GM19397 (cell line): Measurements from ENCODE around the gene ZNF181.
"Not testable (repeated sequence)": the region's sequence is repeated elsewhere in the genome, so short reads cannot be mapped to it uniquely, and the experiment has no call there.

Experiments used
- ATAC-seq: cut with Tn5 transposase; IDR thresholded peaks from one replicate; pipeline ENCODE4 v1.9.1; 2021; ENCODE audit warnings: mild to moderate bottlenecking, moderate library complexity; ENCODE audit not compliant: unreplicated experiment

ZNF181 gene

DNA sequence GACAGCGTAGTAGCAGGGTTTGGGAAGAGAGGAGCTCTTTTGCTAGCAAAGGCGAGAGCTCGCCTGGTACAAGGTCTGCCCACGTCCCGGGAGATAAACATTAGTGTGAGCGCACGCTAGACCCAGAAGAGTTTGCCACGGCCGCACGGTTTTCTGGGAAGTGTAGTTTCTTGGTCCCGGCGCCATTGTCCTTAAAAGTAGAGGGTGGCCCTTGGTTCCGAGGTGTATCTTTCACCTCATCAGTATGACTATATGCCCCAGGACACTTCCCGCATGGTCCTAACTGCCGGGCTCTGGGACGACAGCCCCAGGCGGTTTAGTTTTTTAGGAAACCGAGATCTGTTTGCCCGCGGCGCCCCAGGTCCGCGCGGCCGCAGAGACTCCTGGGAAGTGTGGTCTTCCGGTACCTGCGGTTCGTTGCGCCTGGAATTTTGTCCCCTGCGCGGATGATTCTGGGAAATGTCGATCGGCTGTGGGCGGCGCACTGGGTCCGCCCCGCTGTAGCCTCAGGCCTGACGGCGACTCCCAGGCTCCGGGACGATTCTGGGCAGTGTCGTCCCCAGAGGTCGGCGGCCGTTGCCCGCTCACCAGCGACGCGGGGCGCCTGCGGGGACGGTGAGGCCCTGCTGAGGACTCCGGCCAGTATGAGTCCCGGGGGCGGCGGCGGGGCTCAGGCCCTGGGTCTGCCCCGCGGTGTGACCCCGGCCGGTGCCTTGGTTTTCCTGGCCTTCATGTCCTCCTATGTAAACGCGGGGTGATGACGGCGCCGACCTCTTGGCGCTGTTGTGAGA lies at the start of gene ZNF181:
TSS of gene ZNF181 (plus strand) at position 498 of the 791 bp plus-strand sequence. CDS start 795 bp downstream, outside the sequence.
- ATAC-seq = peak; percentile 82

DNA sequence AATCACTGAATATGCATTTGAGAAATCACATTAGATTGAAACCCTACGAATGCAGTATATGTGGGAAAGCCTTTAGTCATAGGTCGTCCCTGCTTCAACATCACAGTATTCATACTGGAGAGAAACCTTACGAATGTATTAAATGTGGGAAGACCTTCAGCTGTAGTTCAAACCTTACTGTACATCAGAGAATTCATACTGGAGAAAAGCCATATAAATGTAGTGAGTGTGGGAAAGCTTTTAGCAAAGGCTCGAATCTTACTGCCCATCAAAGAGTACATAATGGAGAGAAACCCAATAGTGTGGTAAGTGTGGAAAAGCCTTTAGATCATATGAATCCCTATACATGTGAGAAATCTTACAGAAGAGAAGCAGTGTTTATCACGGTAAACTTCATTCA lies 48.8 kb upstream of the ZNF181 start:
- not testable (repeated sequence) for ATAC-seq

DNA sequence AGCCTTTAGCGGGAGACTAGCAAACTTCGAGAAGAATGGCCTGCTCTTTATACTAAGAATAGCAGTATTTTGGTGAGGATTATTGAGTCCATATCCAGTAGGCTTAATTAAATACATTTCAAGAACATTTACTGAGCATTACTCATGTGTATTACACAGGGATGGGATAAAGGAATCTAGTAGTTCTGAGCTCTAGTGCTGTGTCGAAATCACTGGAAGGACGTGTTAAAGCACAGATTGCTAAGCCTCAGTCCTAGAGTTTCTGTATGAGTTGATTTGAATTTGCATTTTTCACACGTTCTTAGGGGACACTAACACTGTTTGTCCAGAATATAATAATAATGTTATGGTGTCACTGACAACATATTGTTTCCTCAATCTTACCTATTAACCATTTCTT lies 47.6 kb upstream of the ZNF181 start:
- no peak for ATAC-seq

DNA sequence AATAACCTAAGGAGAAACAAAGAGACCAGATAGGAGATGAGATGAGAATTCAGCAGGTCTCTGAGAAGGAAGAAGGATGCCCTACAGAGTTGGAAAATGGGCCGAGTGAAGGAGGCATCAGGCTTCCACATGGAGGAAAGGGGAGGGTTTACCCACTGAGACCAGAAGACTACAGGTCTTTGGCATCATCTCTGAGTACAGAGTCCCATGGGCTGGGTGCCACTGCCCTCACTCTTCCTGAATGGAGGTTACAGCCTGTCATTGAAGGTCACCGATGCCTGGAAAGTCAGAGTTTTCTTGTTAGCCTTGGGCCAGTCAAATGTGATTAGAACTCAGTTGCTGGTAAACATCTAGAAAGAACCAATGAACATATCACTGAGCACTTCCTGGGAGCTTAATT lies 46.7 kb upstream of the ZNF181 start:
- ATAC-seq = no peak

DNA sequence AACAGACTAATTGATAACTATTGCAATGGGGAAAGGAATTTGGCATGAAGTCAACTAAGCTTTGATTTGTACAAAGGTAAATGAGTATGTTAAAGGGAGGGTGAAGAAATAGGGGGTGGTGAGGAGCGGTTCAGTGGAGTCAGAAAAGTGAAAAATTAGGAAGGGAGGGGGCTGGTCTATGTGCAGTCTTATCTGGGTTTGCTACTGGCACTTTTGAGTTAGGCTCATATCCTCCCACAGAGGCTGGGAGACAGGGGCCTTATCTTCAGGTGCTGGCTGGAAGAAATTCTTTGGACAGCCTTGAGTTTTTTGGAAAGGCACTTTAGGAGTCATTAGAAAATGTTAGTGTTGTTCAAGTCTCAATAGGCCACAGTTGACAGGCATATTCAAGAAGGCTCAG lies 45.5 kb upstream of the ZNF181 start:
- ATAC-seq = no peak

DNA sequence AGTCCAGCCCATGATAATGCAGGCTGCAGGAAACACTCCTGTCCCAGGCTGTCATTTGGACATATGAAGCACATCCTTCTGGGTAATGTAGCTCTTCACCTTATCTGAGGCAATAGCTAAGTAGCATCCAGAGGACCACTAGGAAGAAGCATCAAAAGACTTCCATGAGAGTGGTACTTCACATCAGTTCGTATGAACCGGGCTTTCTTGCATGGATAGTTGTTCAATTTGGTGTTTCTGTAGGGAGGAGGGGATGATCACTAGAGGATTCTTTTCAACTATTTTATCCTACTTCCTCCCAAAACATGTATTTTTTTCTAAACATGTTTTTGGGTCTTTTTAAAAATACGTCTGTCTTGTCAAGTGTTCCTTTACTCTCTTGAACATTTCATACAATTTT lies 43.7 kb upstream of the ZNF181 start:
- ATAC-seq = no peak

DNA sequence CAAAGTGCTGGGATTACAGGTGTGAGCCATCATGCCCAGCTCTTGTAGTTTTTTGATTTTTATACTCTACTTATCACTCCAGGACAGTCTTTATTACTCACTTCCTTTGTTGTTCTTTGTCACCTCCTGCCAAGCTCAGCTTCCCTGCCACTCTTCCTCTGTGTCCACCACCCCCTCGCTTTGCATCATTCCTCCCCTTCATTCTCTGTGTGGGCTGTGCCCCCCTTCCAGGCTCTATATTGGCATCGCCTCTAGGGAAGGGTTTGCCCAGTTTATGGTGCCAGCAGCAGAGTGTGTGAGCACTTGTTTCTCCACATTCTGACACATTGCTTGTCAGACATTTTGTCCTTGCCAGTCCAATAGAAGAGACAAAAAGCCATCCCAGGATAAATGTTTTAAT lies 41.5 kb upstream of the ZNF181 start:
- no peak for ATAC-seq

DNA sequence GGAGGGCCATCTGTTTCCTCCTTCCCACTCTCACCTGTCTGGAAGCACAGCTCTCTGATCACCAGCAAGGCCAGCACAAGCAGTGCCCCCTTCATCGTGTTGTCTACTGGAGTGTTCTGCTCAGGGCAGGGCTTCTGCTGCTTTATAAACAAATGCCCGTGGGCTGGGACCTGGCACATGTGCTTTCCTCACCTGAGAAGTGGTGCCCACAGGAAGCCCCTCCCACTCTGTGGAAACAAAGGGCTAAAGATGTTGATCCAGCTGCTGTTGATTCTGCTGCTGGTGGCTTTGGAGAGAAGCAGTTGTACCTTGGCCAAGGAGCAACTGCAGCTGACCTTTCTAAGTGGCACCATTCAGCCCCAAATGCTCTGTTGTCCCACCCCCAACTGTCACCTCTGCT lies 26.4 kb upstream of the ZNF181 start:
- no peak for ATAC-seq

DNA sequence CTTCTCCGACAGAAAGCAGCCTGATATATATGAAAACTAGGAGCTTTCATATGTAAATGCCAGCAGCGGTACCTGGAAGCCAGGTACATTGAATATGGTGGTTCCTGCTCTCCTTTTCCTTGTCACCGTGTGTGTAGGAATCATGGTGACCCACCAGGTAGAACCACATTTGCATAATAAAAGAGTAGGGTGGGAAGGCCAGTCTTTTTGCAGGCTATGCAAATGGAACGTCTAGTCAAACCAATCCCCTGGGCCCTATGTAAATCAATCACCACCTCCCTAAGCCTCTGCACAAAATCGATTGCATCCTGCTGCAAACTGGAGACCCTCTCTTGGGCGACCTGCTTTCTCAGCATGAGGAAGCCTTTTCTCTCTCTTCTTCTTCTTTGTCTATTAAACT lies 22.2 kb upstream of the ZNF181 start:
- ATAC-seq = no peak

DNA sequence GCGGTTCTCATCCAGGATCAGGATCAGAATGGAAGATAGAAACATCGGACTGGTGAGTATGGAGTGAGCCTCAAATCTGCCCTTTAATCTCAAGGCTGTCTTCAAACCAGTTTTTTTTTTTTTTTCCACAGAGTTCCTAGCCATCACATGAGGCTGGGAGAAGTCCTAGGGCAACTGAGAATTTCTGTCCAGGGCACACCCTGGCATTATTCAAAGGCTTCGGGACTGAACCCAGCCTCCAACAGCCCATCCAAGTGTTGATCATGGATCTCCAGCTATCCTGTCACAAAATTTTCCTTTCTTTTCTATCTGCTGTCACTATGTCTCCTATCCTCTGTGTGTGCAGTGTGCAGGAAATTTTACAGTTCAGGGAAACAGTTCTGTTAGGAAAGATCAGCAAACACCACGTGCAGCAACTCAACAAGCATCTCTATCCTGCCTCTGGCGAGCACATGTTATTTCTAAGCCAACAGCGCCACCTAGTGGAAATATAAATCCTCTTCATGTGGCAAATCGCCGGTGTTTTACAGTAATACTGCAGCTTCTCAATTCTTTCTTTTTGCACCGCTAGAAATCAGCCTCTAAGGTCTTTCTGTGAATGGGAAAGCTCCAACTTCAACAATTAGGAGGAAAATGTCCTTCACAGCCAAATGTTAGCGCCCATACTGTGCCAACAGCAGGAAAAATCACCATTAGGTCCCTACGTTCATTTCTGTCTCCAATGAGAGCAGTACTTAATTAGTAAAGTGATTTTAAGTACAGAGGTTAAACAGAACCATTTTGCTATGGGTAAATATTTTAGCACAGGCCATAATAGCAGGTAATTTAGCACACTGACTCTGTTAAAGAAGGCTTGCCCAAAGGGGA lies 21.4 kb upstream of the ZNF181 start:
- no peak for ATAC-seq

DNA sequence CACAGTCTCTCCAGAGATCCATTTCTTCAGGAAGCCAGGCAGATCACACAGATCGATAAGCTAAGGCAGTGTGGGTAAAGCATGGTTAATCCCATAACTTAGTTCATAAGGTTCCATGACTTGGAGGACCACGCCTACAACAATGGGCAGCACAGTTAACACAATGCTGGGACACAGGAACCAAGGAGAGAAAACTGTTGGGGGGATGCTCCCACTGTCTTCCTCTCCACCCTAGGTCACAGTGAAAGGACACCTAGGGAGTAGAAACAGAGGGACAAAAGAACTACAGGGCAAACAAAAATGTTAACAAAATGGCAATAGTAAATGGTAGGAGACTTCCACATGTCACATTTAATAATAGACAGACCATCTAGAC lies 20.8 kb upstream of the ZNF181 start:
- no peak for ATAC-seq

DNA sequence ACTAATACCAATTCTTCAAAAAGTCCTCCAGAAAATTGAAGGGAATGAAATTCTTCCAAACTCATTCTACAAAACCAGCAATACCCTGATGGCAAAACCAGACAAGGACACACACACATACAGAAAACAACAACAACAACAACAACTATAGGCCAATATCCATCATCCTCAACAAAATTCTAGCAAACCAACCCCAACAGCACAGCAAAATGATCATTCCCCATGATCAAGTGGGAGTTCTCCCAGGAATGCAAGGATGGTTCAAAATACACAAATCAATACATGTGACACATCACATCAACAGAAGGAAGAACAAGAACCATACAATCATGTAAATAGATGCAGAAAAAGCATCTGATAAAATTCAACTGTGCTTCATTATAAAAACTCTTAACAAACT lies 18.7 kb upstream of the ZNF181 start:
- no peak for ATAC-seq

DNA sequence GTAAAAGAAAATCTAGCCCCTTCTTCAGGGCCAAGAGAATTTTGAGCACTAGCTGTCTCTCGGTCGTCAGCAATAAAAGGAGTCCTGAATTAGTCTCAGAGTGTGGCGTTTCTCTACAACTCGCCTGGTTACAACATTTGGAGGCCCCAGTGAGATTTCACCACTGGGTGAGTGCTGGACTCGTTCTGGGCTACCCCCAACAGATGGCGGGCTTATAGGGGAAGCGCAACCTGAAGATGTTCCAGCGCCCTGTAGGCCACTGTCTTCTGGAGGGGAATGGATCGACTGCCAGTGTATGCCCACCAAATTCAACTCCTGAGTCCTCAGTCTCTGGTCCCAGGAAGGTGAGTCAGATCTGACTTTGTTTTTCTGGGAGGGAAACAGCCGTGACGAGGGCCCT lies 11.7 kb upstream of the ZNF181 start:
- ATAC-seq = no peak

DNA sequence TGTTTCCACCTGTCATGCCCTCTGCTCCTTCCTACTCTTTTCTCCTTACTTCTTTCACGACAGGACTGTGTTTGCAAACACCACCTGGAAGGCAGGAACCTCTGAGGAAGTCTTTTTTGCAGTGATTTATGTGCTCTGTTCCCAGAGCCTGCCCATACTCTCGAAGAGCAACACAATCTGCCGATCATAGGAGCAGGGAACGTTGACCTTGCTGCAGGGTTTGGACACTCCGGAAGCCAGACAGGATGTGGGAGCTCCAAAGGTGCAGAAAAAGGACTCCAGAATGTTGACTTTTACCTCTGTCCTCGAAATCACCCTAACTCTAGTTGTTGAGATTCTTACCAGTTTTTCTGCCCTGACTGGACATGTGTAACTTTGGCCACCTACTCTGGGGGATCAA lies 8.6 kb upstream of the ZNF181 start:
- ATAC-seq = no peak

DNA sequence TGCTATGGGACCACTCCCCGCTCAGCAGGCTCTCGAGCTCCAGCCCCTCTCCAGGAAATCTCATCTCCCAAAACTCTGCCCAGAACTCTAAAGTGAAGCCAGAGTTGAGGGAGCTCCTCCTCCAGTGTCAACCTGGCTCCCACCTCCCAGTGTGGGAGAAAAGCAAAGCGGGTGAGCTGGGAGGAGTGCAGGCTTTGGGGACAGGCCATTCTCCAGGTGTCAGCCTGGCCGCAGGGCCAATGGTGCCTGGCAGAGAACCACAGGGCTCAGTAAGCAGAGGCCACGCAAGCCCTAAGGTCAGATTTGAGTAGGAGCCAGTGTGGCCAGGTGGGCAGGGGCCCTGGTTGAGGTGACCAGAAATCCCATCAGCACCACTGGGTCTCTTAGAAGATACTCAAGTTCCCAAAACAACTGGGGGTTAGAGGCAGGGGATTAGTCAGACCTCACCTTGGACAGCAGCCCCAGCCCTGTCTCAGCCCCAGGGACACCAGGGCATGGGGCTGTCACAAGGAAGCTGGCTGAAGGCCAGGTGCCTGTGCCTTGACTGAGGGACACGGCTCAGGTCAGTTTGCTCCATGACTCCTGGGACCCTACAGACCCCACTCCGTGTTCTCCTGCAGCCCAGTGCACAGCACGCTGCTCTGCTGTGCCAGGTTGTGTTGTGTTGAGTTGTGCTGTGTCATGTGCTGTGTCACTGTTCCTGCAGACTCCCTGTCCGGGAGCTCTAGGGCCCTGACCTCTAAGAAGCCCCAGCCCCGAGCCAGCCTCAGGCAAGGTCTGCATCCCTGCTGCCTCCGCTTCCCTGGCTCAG lies 2.8 kb upstream of the ZNF181 start:
- no peak for ATAC-seq

DNA sequence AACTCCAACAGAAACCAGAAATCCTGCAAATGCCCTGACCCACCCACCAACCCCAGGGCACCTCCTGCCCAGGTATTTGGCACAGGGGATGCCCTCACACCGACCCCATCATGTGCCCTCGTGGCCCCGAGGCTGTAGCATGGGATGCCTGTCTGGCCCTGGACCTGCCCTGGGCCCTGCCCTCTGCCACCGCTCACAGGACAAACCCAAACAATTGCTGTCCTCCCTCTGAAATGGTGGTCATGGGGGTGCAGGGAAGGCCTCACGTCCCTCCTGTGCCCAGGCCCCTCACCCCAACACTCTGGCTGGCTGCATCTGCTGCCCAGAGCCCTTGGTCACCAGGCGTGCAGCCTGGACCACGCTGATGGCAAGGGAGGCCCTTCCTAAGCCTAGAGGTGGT lies 2.1 kb upstream of the ZNF181 start:
- ATAC-seq = no peak

DNA sequence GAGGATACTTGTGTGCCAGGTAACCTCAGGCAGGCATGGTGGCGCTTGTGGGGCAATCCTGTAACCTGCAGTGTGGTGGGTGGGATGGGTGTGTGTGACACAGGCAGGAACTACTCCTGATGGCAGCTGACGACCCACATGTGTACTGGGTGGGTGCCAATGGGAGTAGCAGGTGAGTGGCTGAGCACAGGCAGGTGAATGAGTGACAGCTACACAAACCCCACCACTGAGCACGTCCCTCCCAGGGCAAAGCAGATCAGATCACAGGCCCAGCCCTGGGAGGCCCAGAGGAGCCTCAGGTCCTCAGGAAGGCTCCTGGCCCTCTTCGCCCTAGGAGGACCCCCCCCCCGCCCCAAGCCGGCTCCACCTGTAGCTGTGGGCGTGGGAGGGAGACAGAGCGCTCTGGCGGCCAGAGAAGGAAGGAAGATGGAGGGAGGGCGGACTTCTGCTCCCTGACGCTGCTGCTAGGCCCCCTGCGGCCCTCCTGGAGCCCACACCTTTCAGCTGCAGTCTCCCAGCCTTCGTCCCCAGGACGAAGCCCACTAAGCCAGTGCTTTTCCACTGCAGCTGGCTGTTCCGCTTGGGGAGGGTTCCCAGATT lies 1.3 kb upstream of the ZNF181 start:
- ATAC-seq = no peak

DNA sequence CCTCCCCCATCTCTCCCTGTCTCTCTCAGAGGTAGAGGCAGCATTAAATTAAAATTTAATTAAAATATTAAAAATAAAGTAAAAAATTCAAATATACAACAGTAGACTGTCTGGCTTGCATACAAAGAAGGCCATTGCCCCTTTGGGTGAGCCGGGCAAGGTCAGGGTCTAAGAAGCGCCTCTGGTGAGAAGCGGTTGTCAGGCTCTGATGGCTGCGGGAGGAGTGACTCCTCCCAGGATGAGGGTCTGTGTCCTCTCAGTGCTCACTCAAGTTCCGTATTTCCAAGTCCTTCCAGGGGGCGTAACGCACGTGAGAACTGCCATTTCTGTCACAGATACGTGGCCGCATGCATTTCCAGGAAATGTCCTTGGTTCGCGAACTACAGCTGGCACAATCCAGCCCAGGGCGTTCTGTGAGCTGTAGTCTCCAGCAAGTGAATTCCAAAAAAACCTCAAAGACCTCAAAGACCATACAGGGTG lies 737 bp upstream of the ZNF181 start:
- peak; percentile 28 for ATAC-seq

DNA sequence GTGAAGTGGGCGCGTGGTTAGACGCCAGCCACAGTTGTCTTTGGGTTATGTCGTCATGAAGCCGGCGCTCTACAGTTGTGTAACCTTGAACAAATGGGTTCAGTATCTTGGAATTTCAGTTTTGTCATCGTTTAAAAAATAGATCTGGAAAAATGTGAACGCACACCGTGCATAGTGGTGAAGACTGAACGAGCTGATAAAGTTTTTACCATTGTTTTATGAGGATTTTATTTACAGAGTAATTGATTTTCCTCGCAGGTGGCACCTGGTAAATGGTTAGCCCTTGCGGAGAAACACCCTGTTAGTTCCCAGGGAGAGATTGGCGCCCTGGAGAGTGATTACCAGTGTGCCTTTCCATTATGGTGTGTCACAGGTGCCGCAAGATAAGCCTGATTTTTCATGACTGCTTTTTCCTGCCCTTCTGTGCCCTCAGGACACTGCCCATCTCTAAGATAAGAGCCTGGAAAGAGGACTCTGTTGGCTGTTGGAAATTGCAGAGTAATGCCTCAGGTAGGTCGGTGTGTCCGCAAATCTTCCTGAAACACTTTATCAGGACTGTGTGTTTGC lies 577 bp downstream of the ZNF181 start:
- ATAC-seq = no peak

DNA sequence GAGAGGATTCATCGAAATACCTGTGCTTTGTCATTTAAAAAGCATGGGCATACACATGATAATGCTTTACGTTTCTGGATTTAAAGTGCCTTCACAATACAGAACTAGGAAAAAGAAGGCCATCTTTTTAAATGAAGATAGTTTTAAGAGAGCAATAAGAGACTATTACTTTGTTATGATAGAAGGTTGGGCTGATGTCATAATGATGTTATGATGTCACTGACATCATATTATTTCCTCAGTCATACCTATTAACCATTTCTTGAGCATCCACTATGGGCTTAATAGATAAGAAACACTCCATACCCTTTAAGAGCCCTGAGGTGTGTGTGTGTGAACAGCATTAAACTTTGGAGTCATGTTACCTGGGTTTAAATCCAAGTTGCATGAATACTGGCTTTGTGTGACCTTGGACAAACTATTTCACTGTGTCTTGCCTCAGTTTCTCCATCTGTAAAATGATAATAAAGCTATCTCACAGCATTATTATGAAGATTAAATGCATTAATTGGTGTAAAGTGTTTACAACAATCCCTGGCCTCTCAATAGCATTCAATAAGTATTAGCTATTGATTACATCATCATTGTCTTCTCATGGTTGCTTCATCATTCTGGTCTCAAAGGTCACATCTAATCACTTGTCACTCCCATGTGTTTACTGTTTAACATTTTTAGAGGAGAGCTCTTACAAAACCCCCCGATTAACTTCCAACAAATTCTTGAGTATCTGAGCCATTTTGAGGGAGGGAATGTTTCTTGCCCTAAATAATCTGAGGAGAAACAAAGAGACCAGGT lies 11.1 kb downstream of the ZNF181 start:
- no peak for ATAC-seq
